ENCODE measurements around the gene ITGA11. TPM values are rescaled to one million over a fixed set of nuclear protein-coding genes. Genes with fewer than 3 reads are reported as not detected.

ITGA11 gene
- total RNA-seq, 1 donor from 2014 or later: 0.92 TPM

GRCh38 chr15:68348606-68349005 lies 83.4 kb downstream of the ITGA11 start:
- no peak for DNase-seq (ENCODE audit: extremely low spot score, unreplicated experiment)
- Mint-ChIP-seq H3K9me3 (no peaks in the 10 kb centered on the region), H3K4me1 (ENCODE audit: unreplicated experiment) (peaks cover 19% of the 10 kb centered on the region), H3K27me3 (peaks cover 7% of the 10 kb centered on the region), H3K36me3 (no peaks in the 10 kb centered on the region), H3K27ac (no peak overlapping the region), H3K4me3 (no peak overlapping the region)
- TF ChIP-seq, protein P1, sequence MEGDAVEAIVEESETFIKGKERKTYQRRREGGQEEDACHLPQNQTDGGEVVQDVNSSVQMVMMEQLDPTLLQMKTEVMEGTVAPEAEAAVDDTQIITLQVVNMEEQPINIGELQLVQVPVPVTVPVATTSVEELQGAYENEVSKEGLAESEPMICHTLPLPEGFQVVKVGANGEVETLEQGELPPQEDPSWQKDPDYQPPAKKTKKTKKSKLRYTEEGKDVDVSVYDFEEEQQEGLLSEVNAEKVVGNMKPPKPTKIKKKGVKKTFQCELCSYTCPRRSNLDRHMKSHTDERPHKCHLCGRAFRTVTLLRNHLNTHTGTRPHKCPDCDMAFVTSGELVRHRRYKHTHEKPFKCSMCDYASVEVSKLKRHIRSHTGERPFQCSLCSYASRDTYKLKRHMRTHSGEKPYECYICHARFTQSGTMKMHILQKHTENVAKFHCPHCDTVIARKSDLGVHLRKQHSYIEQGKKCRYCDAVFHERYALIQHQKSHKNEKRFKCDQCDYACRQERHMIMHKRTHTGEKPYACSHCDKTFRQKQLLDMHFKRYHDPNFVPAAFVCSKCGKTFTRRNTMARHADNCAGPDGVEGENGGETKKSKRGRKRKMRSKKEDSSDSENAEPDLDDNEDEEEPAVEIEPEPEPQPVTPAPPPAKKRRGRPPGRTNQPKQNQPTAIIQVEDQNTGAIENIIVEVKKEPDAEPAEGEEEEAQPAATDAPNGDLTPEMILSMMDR (conservative IDR thresholded peaks at IDR 0.05): no peak

DNA sequence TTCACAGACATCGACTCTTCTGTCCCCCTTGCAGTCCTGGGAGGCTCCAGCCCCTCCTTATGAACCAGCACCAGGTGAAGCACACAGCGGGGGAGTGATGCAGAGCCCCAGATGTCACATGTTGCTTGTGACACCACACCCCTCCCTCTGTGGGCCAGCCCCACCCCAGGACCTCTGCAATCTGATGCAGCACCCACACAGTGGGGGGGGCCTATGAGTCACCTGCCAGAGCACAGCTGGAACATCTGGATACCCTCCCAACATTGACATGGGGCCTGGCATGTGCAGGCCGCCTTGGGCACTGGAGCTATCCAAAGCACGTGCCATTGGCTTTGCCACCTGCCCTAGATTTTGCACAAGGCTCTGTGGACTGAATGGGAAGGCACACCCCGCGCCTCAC lies 83.9 kb downstream of the ITGA11 start:
- peaks cover 21% of the 10 kb centered on the region for H3K4me1 Mint-ChIP-seq (ENCODE audit: unreplicated experiment)
- H3K27ac Mint-ChIP-seq: no peak overlapping the region

DNA sequence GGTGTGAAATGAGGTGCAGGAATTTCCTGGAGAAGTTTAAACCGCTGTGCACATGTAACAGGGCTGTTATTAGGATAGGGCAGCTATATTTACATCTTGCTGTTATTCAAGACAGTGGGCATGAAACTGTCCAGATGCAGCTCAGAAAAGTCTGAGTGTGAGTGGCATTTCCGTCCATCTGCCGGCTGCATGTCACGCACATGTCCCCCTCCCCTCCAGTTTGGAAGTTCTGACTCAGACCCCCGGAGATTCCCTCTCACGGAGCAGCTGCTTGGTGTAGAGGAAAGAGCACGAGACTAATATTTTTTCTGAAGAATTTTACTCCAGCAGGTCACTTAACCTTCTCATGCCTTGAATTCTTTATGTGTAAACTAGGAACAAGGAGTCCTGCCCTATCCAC lies 84.6 kb downstream of the ITGA11 start:
- H3K4me1 Mint-ChIP-seq (ENCODE audit: unreplicated experiment): peaks cover 20% of the 10 kb centered on the region
- H3K9me3 Mint-ChIP-seq: no peaks in the 10 kb centered on the region
- peaks cover 10% of the 10 kb centered on the region for H3K27me3 Mint-ChIP-seq
- no peak for DNase-seq (ENCODE audit: extremely low spot score, unreplicated experiment)
- no peak overlapping the region for H3K27ac Mint-ChIP-seq
- H3K36me3 Mint-ChIP-seq: no peaks in the 10 kb centered on the region
- no peak overlapping the region for H3K4me3 Mint-ChIP-seq
- TF ChIP-seq, protein P1 (conservative IDR thresholded peaks at IDR 0.05): no peak

More for the DNA sequence above, 83.9 kb downstream of the ITGA11 start:
- Mint-ChIP-seq H3K9me3 (no peaks in the 10 kb centered on the region), H3K4me3 (no peak overlapping the region), H3K27me3 (peaks cover 7% of the 10 kb centered on the region), H3K36me3 (no peaks in the 10 kb centered on the region)
- DNase-seq (ENCODE audit: extremely low spot score, unreplicated experiment): no peak
- TF ChIP-seq, protein P1 (conservative IDR thresholded peaks at IDR 0.05): no peak

- H3K27ac Mint-ChIP-seq: no peak overlapping the region
- DNase-seq (ENCODE audit: extremely low spot score, unreplicated experiment): no peak
- peaks cover 20% of the 10 kb centered on the region for H3K4me1 Mint-ChIP-seq (ENCODE audit: unreplicated experiment)
- TF ChIP-seq, protein P1 (conservative IDR thresholded peaks at IDR 0.05): no peak
- no peaks in the 10 kb centered on the region for H3K9me3 Mint-ChIP-seq
- H3K36me3 Mint-ChIP-seq: no peaks in the 10 kb centered on the region
- H3K4me3 Mint-ChIP-seq: no peak overlapping the region
- H3K27me3 Mint-ChIP-seq: peaks cover 10% of the 10 kb centered on the region
These were observed 85.0 kb downstream of the ITGA11 start for GRCh38 chr15:68346979-68347378.

DNA sequence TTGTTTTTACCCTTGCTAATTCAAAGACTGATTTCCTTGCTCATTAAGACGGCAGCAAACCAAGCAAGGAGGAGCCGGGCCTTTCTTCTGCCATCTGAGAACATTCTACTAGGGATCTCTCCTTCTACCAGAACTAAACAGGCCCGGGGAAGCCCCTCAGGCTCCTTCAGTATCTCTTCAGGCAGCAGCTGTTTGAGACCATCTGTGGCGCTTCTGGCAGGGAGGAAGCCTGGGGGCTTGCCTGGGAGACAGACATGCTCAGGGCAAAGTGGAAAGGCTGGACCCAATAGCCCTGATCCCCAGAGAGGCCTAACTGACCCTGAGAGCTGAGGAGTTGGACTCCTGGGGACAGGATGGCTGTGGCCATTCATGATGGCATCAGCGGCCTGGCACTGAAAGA lies 86.5 kb downstream of the ITGA11 start:
- no peak for DNase-seq (ENCODE audit: extremely low spot score, unreplicated experiment)
- no peak overlapping the region for H3K4me3 Mint-ChIP-seq
- H3K36me3 Mint-ChIP-seq: no peaks in the 10 kb centered on the region
- H3K27me3 Mint-ChIP-seq: peaks cover 10% of the 10 kb centered on the region
- H3K27ac Mint-ChIP-seq: no peak overlapping the region
- TF ChIP-seq, protein P1 (conservative IDR thresholded peaks at IDR 0.05): no peak
- no peaks in the 10 kb centered on the region for H3K9me3 Mint-ChIP-seq
- peaks cover 28% of the 10 kb centered on the region for H3K4me1 Mint-ChIP-seq (ENCODE audit: unreplicated experiment)

DNA sequence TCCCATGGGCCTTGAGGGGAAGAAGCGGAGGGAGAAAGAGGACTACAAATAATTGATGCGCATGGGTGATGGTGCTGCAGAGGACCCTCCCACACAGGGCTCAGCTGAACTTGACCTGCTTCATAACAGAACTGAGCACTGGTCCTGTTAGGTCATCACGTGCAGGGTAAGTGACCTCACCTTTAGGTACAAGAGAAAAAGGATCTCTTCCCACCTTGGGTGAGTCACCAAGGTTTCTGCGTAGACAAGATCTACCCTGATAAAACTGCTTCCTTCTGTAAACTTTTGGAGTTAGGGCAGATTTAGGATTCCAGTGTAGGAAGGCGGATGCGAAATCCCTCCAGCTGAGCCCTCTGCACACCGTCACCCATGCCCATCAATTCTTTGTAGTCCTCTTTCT lies 87.4 kb downstream of the ITGA11 start:
- no peak for DNase-seq (ENCODE audit: extremely low spot score, unreplicated experiment)
- H3K4me3 Mint-ChIP-seq: no peak overlapping the region
- H3K4me1 Mint-ChIP-seq (ENCODE audit: unreplicated experiment): peaks cover 32% of the 10 kb centered on the region
- no peaks in the 10 kb centered on the region for H3K9me3 Mint-ChIP-seq
- H3K27me3 Mint-ChIP-seq: peaks cover 10% of the 10 kb centered on the region
- TF ChIP-seq, protein P1 (conservative IDR thresholded peaks at IDR 0.05): no peak
- no peak overlapping the region for H3K27ac Mint-ChIP-seq
- no peaks in the 10 kb centered on the region for H3K36me3 Mint-ChIP-seq
